ENCODE results near the gene SDHAF3. TPM values are rescaled to one million over a fixed set of nuclear protein-coding genes. Genes with fewer than 3 reads are reported as not detected.
"Not testable (repeated sequence)": the region's sequence is repeated elsewhere in the genome, so short reads cannot be mapped to it uniquely, and the experiment has no call there.

SDHAF3 gene
- total RNA-seq, 1 donor from 2014 or later, result 27.4 TPM

DNA sequence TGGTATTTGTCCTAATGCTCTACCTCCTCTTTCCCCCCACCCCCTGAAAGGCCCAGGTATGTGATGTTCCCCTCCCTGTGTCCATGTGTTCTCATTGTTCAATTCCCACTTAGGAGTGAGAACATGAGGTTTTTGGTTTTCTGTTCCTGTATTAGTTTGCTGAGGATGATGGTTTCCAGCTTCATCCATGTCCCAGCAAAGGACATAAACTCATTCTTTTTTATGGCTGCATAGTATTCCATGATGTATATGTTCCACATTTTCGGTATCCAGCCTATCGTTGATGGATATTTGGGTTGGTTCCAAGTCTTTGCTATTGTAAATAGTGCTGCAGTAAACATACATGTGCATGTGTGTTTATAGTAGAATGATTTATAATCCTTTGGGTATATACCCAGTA, 5.6 kb downstream of the SDHAF3 start:
- not testable (repeated sequence) for DNase-seq (ENCODE audit: low spot score)

DNA sequence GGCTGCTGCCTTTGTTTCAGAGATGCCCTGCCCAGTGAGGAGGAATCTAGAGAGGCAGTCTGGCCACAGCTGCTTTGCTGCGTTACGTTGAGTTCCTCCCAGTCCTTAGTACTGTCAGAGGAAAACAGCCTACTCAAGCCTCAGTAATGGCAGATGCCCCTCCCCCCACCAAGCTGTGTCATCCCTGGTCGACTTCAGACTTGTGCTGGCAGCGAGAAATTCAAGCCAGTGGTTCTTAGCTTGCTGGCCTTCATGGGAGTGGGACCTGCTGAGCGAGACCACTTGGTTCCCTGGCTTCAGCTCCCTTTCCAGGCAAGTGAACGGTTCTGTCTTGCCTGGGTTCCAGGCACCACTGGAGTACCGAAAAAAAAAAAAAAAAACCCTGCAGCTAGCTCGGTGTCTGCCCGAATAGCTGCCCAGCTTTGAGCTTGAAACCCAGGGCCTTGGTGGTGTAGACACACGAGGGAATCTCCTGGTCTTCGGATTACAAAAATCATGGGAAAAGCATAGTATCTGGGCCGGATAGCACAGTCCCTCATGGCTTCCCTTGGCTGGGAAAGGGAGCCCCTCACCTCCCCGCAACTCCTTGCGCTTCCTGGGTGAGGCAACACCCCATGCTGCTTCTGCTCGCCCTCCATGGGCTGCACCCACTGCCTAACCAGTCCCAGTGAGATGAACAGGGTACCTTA, 9.1 kb downstream of the SDHAF3 start:
- DNase-seq (ENCODE audit: low spot score), result no peak

DNA sequence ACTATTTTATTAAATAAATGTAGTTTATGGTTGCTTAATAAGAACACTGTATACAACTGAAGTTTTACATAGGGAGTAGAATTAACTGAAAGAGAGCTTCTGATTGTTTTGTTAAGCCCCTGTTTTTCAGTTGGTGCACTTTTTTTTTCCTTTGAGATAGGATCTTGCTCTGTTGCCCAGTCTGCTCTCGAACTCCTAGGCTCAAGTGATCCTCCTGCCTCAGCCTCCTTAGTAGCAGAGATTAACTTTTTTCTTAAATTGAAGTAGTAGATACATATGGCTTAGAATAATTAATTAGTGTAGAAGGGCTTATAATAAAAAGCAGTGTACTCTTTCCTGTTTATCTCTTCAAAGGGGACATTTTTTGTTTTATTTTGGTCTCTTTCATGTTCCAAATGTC, 11.2 kb downstream of the SDHAF3 start:
- no peak for DNase-seq (ENCODE audit: low spot score)

DNA sequence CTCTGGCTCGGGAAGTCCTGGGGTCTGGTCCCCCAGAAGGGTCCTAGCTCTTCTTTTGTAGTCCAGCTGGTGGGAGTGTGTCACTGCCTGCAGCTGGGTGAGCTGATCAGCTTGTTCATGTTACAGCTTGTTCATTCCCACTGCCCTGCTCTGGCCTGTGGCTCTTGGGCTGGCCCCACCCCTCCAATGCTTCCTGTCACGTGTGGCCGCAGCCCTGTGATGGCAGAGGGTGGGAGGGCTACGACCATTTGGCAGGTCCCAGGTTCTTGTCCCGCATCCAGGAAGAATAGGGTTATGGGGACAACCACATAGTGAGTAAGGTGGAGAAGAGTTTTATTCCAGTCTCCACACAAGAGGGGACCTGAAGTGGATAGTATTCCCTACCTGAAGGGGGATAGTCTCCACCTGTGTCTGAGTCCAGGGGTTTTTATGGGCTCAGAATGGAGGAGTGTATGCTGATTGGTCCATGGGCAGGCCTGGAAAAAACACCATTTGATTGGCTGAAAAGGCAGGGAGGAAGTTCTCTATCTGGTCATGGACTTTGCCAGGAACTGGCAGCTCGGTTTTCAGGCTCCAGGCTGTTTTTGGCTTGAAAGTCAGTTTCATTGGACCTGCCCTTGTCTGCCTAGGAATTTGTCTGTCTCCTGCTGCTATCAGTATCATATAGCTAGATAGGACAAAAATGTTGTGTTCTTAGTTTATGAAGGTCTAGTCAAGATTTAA, 13.1 kb downstream of the SDHAF3 start:
- DNase-seq (ENCODE audit: low spot score), result no peak

DNA sequence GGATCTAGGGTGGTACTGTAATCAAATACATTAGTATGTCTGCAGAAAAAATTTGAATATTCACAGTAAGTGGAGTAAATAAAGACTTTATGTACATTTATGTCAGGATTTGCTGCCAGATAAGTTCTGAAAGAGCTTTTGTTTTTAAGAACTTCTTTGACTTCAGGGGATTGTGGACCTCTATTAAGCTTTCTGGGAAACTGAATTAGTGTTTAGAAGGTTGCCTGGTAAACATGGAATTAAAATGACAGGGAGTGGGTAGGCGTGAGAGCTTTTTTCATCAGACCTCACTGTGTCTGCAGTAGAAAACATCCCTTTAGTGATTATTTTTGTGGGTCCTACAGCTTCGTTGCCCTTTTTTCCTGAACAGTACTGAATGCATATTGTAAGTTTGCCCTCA, 15.7 kb downstream of the SDHAF3 start:
- DNase-seq (ENCODE audit: low spot score), result no peak

DNA sequence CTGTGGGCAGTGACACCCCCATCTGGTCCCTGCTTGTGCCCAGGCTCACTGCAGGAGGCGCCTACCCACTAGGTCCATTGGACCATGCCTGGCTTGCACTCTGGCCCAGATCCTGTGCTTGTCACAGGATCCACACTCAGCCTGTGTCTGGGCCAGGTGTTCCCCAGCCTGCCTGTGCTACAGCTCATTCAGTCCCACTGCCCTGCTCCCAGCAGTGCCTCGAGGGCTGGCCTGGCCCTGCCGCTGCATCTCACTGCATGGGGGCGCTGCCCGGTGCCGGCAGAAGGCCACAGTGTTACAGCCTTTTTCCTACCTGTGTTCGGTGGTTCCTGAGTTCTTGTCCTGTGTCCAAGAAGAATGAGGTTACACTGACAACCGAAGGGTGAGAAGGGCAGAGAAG, 21.3 kb downstream of the SDHAF3 start:
- no peak for DNase-seq (ENCODE audit: low spot score)

DNA sequence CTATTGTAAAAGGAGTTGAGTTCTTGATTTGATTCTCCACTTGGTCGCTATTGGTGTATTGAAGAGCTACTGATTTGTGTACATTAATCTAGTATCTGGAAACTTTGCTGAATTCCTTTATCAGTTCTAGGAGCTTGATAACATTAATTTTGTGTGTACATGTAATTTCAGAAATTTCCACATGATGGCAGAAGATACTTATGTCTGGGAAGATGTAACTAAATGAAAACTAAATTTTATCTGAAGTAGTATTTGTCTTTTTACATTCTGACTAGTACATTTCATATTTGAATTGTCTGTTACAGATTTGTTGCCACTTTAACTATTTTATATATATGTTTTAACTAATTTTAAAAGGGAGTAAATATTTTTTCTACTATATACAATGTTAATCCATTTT, 27.6 kb downstream of the SDHAF3 start:
- DNase-seq (ENCODE audit: low spot score), result no peak

DNA sequence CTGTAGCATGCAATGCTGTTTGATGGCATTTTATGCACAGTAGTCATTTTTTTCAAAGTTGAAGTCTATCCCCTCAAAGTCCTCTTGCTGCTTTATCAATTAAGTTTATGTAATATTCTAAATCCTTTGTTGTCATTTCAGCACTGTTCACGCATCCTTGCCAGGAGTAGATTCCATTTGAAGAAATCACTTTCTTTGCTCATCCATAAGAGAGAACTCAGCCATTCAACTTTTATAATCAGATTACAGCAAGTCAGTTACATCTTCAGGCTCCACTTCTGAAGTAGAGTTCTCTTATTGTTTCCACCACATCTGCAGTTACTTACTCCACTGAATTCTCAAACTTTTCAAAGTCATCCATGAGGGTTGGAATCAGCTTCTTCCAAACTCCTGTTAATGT, 32.3 kb downstream of the SDHAF3 start:
- no peak for DNase-seq (ENCODE audit: low spot score)

DNA sequence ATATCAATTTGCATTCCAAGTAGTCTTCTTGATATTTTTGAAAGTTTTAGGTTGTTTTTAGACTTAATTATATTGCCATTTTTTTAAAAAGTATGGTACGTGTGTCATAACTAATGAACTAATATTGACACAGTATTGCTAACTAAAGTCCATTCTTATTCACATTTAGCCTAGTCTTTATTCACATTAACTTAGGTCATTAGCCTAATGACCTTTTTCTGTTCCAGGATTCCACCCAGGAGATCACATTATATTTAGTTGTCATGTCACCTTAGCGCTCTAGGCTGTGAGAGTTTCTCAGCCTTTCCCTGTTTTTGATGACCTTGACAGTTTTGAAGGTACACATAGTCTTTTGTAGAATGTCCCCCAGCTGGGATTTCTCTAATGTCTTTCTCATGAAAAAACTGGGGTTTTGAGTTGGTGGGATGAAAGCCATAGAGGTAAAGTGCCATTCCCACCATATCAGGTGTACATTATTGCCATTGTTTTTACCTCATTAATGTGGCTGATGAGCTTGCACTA, 38.5 kb downstream of the SDHAF3 start:
- DNase-seq (ENCODE audit: low spot score), result no peak

DNA sequence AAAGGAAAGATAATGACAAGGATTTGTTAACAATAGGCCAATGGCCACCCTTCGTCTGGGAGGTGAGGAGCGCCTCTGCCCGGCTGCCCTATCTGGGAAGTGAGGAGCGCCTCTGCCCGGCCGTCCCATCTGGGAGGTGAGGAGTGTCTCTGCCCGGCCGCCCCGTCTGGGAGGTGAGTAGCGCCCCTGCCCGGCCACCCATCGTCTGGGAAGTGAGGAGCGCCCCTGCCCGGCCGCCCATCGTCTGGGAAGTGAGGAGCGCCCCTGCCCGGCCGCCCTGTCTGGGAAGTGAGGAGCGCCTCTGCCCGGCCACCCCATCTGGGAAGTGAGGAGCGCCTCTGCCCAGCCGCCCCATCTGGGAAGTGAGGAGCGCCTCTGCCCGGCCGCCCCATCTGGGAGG, 42.5 kb downstream of the SDHAF3 start:
- DNase-seq (ENCODE audit: low spot score), result not testable (repeated sequence)

DNA sequence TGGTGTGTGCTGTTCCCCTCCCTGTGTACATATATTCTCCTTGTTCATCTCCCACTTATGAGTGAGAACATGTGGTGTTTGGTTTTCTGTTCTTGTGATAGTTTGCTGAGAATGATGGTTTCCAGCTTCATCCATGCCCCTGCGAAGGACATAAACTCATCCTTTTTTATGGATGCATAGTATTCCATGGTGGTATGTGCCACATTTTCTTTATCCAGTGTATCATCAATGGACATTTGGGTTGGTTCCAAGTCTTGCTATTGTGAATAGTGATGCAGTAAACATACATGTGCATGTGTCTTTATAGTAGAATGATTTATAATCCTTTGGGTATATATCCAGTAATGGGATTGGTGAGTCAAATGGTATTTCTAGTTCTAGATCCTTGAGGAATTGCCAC, 44.1 kb downstream of the SDHAF3 start:
- not testable (repeated sequence) for DNase-seq (ENCODE audit: low spot score)

DNA sequence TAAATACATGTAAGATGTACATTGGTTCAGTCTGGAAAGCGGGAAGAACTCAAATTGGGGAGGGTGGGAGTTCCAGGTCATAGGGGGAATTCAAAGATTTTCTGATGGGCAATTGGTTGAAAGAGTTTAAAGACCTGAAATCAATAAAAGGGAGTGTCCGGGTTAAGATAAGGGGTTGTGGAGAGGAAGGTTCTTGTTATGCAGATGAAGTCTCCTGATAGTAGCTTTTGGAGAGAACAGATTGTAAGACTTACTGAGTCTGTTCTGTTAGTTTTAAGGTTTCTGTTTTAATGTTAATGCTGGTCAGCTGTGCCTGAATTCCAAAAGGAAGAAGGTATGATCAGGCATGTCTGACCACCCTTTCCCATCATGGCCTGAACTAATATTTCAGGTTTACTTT, 48.8 kb downstream of the SDHAF3 start:
- DNase-seq (ENCODE audit: low spot score), result no peak

DNA sequence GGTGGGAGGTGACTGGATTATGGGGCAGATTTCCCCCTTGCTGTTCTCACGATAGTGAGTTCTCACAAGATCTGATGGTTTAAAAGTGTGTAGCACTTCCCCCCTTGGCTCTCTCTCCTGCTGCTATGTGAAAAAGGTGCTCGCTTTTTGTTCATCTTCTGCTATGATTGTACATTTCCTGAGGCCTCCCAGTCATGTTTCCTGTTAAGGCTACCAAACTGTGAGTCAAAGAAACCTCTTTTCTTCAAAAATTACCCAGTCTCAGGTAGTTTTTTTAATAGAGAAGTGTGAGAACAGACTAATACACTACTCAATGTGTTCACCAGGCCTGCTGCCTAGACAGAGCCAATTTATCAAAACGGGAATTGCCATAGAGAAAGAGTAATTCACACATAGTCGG, 49.7 kb downstream of the SDHAF3 start:
- no peak for DNase-seq (ENCODE audit: low spot score)

DNA sequence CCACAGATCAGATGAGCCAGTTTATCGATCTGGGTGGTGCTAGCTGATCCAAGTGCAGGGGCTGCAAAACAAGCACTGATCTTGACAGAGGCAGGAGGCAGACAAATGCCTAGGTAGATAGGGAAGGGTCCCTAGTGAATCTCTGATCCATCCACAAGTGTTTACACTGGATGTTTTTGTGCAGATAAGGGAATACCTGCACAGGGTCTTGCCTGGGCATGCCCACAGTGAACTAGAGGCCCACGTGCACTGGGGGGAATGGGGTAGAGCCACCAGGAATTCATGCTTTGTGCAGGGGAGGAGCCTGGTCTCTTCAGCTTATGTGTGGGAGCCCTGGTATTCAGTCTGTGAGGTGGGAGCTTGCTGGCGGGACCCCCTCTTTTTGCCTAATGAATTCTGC, 50.3 kb downstream of the SDHAF3 start:
- no peak for DNase-seq (ENCODE audit: low spot score)

DNA sequence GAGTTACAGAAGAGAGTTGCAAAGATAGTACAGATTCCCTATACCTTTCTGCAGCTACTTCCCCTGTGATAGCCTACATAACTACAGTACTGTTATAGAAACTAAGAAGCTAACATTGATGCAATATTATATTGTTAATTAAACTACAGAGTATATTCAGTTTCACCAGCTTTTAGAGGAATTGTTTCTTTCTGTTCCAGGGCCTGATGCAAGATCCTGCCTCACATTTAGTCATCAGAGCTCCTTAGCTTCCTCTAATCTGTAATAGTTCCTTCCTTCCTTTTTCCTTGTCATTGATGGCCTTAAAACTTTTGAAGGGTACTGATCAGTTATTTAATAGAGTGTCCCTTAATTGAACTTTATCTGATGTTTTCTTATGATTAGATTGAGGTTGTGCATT, 56.8 kb downstream of the SDHAF3 start:
- no peak for DNase-seq (ENCODE audit: low spot score)

DNA sequence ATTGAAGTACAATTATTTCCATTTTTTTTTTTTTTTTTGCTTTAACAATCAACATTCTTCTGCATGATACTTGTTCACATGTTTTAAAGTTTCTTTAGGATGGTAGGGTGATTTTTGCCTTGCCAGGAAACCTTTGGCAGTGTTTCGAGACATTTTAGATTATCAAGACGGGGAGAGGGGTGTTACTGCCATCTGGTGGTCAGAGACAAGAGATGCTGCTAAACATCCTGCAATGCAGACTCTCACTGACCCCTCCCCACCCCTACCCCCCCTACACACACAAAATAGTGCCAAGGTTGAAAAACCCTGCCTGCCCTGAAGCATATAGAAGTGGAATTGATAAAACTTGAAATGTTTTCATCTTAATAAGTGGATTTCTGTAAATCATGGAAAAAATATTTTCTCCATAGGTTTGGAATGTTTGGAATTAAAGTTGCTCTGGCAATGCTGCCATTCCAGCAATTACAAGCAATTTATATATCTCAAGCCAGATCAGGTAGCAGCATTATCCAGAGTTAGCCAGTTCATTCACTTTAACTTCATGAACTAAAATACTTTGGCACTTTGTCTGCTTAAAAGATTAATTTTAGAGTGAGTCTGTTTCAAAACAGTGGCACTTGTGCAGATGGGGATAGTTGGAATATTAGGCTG, 62.1 kb downstream of the SDHAF3 start:
- DNase-seq (ENCODE audit: low spot score), result peak; percentile 48

DNA sequence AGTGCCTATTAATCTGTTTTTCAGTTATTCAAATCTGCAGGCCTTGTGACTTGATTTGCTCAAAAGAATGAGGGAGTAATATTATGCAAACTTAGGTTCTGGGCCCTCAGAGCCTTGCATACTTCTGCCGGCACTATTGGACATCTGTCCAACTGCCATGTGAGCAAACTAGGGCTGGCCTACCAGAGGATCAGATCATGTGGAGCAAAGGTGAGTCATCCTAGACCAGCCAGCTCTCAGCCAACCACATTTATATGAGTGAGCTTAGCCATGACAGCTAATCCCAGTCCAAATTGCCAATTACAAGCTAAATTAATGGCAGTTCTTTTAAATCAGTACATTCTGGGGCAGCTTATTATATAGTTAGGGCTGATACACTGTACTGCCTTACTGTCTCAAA, 69.6 kb downstream of the SDHAF3 start:
- no peak for DNase-seq (ENCODE audit: low spot score)

DNA sequence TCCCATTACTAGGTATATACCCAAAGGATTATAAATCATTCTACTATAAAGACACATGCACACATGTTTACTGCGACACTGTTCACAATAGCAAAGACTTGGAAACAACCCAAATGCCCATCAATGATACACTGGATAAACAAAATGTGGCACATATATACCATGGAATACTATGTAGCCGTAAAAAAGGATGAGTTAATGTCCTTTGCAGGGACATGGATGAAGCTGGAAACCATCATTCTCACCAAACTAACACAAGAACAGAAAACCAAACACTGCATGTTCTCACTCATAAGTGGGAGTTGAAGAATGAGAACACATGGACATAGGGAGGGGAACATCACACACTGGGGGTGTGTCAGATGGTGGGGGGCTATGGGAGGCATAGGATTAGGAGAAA, 78.7 kb downstream of the SDHAF3 start:
- not testable (repeated sequence) for DNase-seq (ENCODE audit: low spot score)

DNA sequence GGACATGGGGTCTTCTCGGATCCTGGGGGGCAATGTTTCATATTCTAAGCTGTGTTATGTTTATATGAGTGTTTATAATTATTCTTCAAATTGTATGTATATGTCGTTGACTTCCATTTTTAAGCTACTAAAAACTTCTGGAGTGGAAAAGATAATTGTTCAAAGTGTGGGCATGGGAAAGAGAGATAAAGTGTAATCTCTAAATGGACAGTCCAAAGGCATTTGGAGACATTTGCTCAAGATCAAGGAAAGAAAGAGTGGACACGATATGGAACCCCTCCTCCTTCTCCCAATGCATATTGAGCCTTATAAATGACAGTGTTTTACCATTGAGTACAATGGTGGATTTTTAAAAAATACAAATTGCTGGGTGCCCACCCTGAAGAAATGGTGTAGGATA, 81.1 kb downstream of the SDHAF3 start:
- DNase-seq (ENCODE audit: low spot score), result no peak

DNA sequence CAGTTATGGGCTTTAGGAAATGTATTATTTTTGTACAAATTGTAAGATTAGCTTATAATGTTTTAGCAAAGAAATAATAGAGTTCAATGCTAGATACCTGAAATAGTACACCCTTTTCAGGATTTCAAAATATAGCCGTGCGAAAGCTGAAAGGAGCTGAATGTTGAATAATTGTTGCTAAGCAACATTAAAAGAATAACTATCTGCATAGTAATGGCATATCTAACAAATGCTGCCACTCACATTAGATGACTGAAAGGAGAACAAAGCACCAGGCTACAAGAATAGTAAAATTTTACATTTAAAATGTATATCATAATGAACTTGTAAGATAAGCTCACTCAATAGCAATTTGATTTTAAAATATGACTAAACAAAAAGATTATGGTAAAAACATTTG, 82.5 kb downstream of the SDHAF3 start:
- DNase-seq (ENCODE audit: low spot score), result no peak

DNA sequence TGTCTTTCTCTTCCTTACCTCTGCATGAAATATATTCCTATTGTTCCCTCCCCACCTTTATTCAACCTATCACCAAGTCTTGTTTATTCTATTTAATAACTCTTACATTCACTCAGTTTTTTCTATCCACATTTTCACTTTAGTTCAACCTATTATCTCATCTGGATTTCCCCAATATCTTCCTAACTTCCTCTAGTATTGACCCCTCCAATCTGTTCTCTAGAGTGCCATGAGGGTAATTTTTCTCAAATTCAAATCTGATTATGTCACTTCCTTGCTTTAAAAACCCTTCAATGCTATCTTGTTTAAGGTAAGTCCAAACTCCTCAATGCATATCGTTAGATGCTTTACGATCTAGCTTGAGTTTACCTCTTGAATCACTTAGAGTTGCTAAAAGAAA, 86.5 kb downstream of the SDHAF3 start:
- DNase-seq (ENCODE audit: low spot score), result no peak

DNA sequence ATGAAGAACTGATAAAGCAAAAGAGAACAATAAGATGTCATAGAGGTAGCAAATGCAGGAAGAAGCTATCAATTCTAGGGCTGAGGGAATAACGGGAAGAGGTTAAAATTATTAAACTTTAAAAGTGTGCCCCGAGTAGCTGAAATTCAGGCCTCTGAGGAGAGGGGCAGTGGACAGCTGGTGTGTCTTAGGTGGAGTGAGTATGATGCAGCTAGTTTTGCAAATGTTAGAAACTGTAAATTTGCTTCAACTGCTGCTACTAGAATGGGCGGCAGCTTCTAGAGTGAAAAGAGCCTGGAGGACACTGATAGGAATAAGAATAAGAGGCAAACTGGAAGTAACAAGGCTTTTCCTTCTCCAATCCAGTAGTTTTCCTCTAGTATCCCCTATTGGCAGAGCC, 87.3 kb downstream of the SDHAF3 start:
- no peak for DNase-seq (ENCODE audit: low spot score)

DNA sequence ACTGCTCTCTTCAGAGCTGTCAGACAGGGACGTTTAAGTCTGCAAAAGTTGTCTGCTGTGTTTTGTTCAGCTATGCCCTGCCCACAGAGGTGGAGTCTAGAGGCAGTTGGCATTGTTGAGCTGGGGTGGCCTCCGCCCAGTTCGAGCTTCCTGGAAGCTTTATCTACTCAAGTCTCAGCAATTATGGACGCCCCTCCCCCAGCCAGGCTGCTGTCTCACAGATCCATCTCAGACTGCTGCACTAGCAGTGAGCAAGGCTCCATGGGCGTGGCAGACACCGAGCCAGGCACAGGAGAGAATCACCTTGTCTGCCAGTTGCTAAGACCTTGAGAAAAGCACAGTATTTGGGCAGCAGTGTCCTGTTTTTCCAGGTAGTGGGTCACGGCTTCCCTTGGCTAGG, 98.1 kb downstream of the SDHAF3 start:
- no peak for DNase-seq (ENCODE audit: low spot score)
